A549 (cell line): ENCODE measurements around the gene CMTM5.

Experiments
- BHLHE40 ChIP-seq: IDR thresholded peaks from 2 replicates; pipeline ENCODE4 v1.6.1; 2012; ENCODE audit warnings: low read depth, low read length, inconsistent platforms
- CEBPB ChIP-seq, 2 experiments: fragments of >200 bp in 1 of 2; sonication (Bioruptor Twin) in 1 of 2; formaldehyde crosslinking in 1 of 2; IDR thresholded peaks; 2 replicates each; pipeline ENCODE4 v1.6.1; 2012 to 2016
- EP300 ChIP-seq, 2 experiments: fragments of >200 bp; sonication (Bioruptor Twin); formaldehyde crosslinking; IDR thresholded peaks; 2 replicates in 1 of 2; 3 replicates in 1 of 2; pipeline ENCODE4 v1.6.1; 2016 to 2017
- NFE2L2 ChIP-seq: fragments of 150-350 bp; conservative IDR thresholded peaks from 2 replicates; pipeline ENCODE4 v1.6.1; 2014; ENCODE audit warnings: low read length
- POLR2A ChIP-seq: IDR thresholded peaks from 2 replicates; pipeline ENCODE4 v1.6.1; 2012; ENCODE audit warnings: mild to moderate bottlenecking, low read length
- RAD21 ChIP-seq, 2 experiments: fragments of >200 bp in 1 of 2; sonication (Bioruptor Twin) in 1 of 2; formaldehyde crosslinking in 1 of 2; IDR thresholded peaks in 1 of 2; conservative IDR thresholded peaks in 1 of 2; 2 replicates in 1 of 2; 3 replicates in 1 of 2; pipeline ENCODE4 v1.6.1; 2012 to 2018; ENCODE audit warnings: inconsistent platforms in 1 of 2
- SMC3 ChIP-seq: fragments of >200 bp; sonication (Bioruptor Twin); formaldehyde crosslinking; IDR thresholded peaks from 3 replicates; pipeline ENCODE4 v1.6.1; 2018; ENCODE audit warnings: inconsistent platforms
- ZFP36 ChIP-seq: fragments of 450-650 bp; IDR thresholded peaks from 2 replicates; pipeline ENCODE4 v1.6.1; 2014; ENCODE audit warnings: borderline replicate concordance; ENCODE audit not compliant: partially characterized antibody
- TF ChIP-seq, protein P1 (sequence below): fragments of 200-600 bp; sonication (generic); IDR thresholded peaks from 2 replicates; pipeline ENCODE4 v1.6.1; 2016; ENCODE audit warnings: antibody characterized with exemption, mild to moderate bottlenecking, moderate library complexity
- TF ChIP-seq, protein P2 (sequence below): fragments of 450-650 bp; IDR thresholded peaks from 2 replicates; pipeline ENCODE4 v1.6.1; 2014; ENCODE audit warnings: antibody characterized with exemption
- TF ChIP-seq, protein P3 (sequence below): fragments of >200 bp; sonication (Bioruptor Twin); formaldehyde crosslinking; IDR thresholded peaks from 3 replicates; pipeline ENCODE4 v1.5.1; 2016

DNA sequence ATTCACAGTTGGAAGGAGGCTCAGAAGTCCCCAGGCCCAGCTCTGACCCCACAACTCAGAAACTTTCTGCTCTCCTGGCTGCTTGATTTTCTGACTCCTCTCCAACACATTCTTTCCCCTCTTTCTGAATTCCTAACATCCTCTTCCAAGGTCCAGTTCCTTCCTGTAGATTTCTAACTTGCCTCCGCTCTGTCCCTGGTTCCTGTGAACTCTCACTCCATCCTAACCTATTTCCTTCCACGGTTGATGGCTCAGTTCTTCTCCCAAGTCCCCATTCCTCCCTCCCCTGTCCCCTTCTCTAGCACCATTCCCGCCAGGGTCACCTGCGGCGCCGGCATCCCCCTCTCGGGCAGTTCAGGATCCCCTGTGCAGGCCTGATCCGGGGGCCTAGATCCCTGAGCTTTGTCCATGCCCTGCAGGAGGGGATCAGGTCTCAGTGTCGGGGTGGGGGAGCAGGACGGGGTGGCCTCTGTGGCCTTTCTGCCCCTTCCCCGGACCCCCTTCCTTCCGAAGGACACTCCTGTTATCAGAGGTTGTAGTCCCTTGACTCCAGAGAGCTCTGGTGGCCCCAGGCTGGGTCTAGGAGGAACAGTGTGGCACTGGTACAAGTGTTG, 18.2 kb upstream of the CMTM5 start:
- TF ChIP-seq CEBPB (IDR thresholded peaks at IDR 0.05) = no peak
- TF ChIP-seq POLR2A = no peak
- no peak for TF ChIP-seq RAD21 (conservative IDR thresholded peaks at IDR 0.05 in 1 of 2, IDR thresholded peaks at IDR 0.05 in 1 of 2)
- TF ChIP-seq, protein P1, sequence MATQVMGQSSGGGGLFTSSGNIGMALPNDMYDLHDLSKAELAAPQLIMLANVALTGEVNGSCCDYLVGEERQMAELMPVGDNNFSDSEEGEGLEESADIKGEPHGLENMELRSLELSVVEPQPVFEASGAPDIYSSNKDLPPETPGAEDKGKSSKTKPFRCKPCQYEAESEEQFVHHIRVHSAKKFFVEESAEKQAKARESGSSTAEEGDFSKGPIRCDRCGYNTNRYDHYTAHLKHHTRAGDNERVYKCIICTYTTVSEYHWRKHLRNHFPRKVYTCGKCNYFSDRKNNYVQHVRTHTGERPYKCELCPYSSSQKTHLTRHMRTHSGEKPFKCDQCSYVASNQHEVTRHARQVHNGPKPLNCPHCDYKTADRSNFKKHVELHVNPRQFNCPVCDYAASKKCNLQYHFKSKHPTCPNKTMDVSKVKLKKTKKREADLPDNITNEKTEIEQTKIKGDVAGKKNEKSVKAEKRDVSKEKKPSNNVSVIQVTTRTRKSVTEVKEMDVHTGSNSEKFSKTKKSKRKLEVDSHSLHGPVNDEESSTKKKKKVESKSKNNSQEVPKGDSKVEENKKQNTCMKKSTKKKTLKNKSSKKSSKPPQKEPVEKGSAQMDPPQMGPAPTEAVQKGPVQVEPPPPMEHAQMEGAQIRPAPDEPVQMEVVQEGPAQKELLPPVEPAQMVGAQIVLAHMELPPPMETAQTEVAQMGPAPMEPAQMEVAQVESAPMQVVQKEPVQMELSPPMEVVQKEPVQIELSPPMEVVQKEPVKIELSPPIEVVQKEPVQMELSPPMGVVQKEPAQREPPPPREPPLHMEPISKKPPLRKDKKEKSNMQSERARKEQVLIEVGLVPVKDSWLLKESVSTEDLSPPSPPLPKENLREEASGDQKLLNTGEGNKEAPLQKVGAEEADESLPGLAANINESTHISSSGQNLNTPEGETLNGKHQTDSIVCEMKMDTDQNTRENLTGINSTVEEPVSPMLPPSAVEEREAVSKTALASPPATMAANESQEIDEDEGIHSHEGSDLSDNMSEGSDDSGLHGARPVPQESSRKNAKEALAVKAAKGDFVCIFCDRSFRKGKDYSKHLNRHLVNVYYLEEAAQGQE = no peak
- no peak for TF ChIP-seq EP300 (IDR thresholded peaks at IDR 0.05)
- TF ChIP-seq, protein P2, sequence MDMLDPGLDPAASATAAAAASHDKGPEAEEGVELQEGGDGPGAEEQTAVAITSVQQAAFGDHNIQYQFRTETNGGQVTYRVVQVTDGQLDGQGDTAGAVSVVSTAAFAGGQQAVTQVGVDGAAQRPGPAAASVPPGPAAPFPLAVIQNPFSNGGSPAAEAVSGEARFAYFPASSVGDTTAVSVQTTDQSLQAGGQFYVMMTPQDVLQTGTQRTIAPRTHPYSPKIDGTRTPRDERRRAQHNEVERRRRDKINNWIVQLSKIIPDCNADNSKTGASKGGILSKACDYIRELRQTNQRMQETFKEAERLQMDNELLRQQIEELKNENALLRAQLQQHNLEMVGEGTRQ = no peak
- TF ChIP-seq SMC3 = no peak
- TF ChIP-seq, protein P3, sequence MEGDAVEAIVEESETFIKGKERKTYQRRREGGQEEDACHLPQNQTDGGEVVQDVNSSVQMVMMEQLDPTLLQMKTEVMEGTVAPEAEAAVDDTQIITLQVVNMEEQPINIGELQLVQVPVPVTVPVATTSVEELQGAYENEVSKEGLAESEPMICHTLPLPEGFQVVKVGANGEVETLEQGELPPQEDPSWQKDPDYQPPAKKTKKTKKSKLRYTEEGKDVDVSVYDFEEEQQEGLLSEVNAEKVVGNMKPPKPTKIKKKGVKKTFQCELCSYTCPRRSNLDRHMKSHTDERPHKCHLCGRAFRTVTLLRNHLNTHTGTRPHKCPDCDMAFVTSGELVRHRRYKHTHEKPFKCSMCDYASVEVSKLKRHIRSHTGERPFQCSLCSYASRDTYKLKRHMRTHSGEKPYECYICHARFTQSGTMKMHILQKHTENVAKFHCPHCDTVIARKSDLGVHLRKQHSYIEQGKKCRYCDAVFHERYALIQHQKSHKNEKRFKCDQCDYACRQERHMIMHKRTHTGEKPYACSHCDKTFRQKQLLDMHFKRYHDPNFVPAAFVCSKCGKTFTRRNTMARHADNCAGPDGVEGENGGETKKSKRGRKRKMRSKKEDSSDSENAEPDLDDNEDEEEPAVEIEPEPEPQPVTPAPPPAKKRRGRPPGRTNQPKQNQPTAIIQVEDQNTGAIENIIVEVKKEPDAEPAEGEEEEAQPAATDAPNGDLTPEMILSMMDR = no peak
- no peak for TF ChIP-seq BHLHE40
- no peak for TF ChIP-seq ZFP36
- no peak for TF ChIP-seq NFE2L2
